GM12874 (cell line): ENCODE data around the gene ADAP1.

Experiments
- CTCF ChIP-seq: IDR thresholded peaks from 2 replicates; pipeline ENCODE4 v1.5.1; 2011; ENCODE audit warnings: low read depth, mild to moderate bottlenecking, control low read depth, low read length, moderate library complexity; ENCODE audit not compliant: insufficient read depth

The ADAP1 gene

GRCh38 chr7:894164-894867, 60.2 kb downstream of the ADAP1 start:
- no peak for TF ChIP-seq CTCF

GRCh38 chr7:893686-894085, 60.8 kb downstream of the ADAP1 start:
- no peak for TF ChIP-seq CTCF

- TF ChIP-seq CTCF: no peak
Measured at GRCh38 chr7:892648-893593, 61.6 kb downstream of the ADAP1 start.

- no peak for TF ChIP-seq CTCF
Measured at GRCh38 chr7:891805-892204, 62.7 kb downstream of the ADAP1 start.

GRCh38 chr7:891291-891690, 63.2 kb downstream of the ADAP1 start:
- no peak for TF ChIP-seq CTCF

GRCh38 chr7:890868-891267, 63.6 kb downstream of the ADAP1 start:
- TF ChIP-seq CTCF: no peak

- no peak for TF ChIP-seq CTCF
Measured at GRCh38 chr7:889391-889790, 65.1 kb downstream of the ADAP1 start.
